GM12801 (cell line): ENCODE data around the gene MAML3.

Experiments
- TF ChIP-seq, protein P1 (sequence below): IDR thresholded peaks from one replicate; pipeline ENCODE4 v1.5.1; 2011; ENCODE audit warnings: control low read depth; ENCODE audit not compliant: insufficient read length; ENCODE audit errors: extremely low read depth

MAML3 gene

DNA sequence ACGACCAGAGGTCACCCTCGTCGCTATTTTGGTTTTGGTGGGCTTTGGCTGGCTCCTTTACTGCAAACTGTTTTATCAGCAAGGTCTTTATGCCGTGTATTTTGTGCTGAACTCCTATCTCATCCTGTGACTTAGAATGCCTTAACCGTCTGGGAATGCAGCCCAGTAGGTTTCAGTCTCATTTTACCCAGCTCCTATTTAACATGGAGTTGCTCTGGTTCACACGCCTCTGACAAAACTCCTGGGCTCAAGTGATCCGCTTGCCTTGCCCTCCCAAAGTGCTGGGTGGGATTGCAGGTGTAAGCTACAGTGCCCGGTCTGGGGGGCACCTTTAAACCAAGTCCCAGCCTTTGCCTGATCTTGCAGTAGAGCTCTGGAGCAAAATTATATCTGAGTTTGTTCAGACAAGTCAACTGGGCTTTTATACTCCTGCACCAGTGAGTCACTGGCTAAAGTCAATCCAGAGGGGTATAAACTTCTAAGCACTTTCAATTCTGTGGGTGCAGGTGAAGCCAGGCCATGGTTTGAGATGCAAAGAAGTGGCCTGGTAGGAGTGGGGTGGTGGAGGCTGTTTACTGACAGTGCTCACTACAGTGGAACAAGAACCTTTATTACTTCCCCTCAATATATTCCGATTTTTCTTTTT is 438.1 kb downstream of the MAML3 start:
- TF ChIP-seq, protein P1, sequence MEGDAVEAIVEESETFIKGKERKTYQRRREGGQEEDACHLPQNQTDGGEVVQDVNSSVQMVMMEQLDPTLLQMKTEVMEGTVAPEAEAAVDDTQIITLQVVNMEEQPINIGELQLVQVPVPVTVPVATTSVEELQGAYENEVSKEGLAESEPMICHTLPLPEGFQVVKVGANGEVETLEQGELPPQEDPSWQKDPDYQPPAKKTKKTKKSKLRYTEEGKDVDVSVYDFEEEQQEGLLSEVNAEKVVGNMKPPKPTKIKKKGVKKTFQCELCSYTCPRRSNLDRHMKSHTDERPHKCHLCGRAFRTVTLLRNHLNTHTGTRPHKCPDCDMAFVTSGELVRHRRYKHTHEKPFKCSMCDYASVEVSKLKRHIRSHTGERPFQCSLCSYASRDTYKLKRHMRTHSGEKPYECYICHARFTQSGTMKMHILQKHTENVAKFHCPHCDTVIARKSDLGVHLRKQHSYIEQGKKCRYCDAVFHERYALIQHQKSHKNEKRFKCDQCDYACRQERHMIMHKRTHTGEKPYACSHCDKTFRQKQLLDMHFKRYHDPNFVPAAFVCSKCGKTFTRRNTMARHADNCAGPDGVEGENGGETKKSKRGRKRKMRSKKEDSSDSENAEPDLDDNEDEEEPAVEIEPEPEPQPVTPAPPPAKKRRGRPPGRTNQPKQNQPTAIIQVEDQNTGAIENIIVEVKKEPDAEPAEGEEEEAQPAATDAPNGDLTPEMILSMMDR = no peak

DNA sequence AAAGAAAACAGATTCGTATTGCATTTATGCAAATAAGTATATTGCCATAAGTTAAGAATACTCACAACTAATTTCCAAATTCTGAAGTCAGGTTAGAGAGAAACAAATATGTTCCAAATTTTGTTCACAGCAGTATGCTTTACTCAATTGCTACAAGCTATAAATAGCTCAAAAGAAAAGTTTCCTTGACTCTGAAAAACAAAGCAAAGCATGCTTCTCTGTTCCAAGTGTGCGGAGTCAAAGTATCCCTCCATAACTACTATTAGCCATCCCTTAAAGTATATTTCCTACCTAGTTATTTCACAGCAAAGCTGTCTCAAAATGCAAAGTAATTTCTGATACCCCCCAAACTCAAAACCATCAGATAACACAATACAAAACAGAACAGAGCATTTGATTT is 441.1 kb downstream of the MAML3 start:
- TF ChIP-seq, protein P1 = no peak

DNA sequence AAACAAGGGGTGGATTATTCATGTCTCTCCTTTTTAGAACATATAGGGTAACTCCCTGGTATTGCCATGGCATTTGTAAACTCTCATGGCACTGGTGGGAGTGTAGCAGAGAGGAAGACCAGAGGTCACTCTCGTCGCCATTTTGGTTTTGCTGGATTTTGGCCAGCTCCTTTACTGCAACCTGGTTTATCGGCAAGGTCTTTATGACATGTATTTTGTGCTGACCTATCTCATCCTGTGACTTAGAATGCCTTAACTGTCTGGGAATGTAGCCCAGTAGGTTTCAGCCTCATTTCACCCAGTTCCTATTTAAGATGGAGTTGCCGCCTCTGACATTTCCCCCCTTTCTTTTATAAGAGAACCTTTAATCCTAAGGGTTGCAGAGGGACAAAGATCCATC is 442.5 kb downstream of the MAML3 start:
- TF ChIP-seq, protein P1 = no peak

DNA sequence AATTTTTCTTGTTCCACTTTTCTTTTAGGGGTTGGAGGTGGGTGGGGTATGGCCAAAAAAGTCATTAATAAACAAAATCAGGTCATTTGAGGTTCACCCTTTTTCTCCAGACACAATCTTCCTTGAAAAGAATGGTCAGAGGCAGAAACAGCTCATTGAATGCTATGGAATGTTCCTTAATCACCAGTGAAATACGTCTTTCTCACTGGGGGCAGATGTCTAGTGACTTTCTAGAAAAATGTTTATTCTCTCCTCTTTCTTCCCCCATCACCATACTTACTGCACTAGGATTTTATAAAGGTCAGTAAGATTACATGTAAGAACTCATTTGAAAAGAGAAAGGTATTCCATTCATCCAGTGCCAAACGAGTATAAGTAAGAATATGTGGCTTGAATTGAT is 443.9 kb downstream of the MAML3 start:
- TF ChIP-seq, protein P1 = no peak

DNA sequence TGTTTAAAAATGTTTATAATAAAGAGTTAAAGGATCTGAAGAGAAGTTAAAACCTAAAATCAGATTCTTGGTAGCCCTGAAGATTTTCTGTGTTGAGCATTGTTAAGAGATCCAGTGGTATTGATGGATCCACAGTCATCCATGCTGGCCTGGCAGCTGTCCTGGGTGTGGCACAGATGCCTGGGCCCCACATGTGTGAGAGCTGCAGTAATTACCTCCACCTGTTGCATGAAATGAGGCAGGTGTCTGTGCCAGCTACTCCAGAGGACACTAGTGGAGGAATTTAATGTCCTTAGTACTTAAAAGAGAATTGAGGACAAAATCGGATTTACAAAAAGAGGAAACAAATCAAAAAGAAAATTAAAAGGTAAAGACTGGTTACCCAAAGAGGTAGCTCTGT is 444.3 kb downstream of the MAML3 start:
- TF ChIP-seq, protein P1 = no peak

DNA sequence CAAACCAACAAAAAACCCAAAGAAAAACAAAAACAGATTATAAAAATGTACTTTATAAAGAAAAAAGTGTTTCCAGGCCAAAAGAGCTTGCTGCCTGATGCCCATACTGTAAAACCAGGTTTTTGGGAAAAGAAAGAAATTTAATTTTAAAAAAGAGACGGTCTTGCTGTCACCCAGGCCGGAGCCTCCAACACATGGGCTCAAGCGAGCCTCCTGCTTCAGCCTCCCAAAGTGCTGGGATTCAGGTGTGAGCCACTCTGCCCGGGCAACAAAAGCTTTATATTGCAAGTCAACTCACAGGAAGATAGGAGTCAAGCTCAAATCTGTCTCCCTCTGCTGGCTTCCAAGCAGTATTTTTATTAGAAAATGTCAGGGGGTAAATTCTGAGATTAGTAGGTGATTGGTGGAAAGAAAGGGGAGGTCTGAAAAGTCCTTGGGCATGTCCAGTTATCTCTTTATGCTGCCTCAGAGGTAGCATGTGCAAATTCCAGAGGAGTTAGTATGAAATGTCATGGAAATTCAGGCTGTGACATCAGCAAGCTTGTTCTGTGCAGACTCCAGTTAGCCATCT is 449.0 kb downstream of the MAML3 start:
- TF ChIP-seq, protein P1 = no peak

DNA sequence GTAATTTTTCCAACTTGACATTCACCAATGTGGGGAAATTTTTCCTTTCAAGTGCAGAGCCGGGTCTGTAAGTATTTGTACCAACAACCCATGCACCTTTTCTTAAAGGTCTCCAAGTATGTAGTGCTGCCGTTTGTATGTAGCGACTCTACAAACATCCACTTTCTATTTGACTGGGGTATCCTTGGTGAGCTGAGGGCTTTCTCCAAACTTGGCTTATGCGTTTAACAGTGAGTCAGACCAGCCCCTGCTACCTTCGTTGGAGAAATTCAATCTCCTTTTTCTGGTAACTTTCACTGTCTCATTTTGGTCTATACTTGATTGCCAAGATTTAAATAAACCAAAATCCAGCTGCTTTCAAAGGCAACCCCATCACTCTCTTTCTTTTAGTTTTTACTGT is 453.4 kb downstream of the MAML3 start:
- TF ChIP-seq, protein P1 = no peak
